Neural cell (in vitro differentiated cells): ENCODE results near the gene VGLL2. TPM values are rescaled to one million over a fixed set of nuclear protein-coding genes. Genes with fewer than 3 reads are reported as not detected.

Experiments
- H2AFZ ChIP-seq: fragments of 200-600, 300-800 bp; sonication (generic), shearing (Covaris generic); 2 replicates; pipeline ENCODE4 v1.6.0; 2014; ENCODE audit warnings: low read depth, mild to moderate bottlenecking, antibody characterized with exemption, low read length, moderate library complexity
- H3F3A ChIP-seq: fragments of 200-600 bp; shearing (Covaris generic); 2 replicates; pipeline ENCODE4 v1.6.1; 2016; ENCODE audit warnings: mild to moderate bottlenecking, moderate library complexity, mixed read lengths, antibody characterized with exemption, low read length; ENCODE audit not compliant: insufficient read depth, poor library complexity, severe bottlenecking
- H3K27ac ChIP-seq: fragments of 200-600, 300-800 bp; sonication (generic), shearing (Covaris generic); 2 replicates; pipeline ENCODE4 v1.5.1; 2014; ENCODE audit warnings: mild to moderate bottlenecking, low read length, moderate library complexity
- H3K27me3 ChIP-seq: fragments of 300-800, 200-600 bp; sonication (generic), shearing (Covaris generic); 2 replicates; pipeline ENCODE4 v1.6.0; 2014; ENCODE audit warnings: mild to moderate bottlenecking, low read depth, low read length, moderate library complexity; ENCODE audit not compliant: insufficient read depth
- H3K36me3 ChIP-seq: fragments of 300-800, 200-600 bp; sonication (generic), shearing (Covaris generic); 2 replicates; pipeline ENCODE4 v1.5.1; 2014; ENCODE audit warnings: mild to moderate bottlenecking, antibody characterized with exemption, low read length, moderate library complexity; ENCODE audit not compliant: insufficient read depth
- H3K4me2 ChIP-seq: fragments of 300-800, 200-600 bp; sonication (generic), shearing (Covaris generic); 2 replicates; pipeline ENCODE4 v1.6.0; 2014; ENCODE audit warnings: mild to moderate bottlenecking, low read length
- H3K4me3 ChIP-seq: fragments of 300-800, 200-600 bp; sonication (generic), shearing (Covaris generic); 2 replicates; pipeline ENCODE4 v1.5.1; 2014; ENCODE audit warnings: mild to moderate bottlenecking, low read length, moderate library complexity
- H3K79me2 ChIP-seq: fragments of 200-600 bp; shearing (Covaris generic); replicated peaks from 2 replicates; pipeline ENCODE4 v1.6.0; 2014; ENCODE audit warnings: mild to moderate bottlenecking, low read length, moderate library complexity; ENCODE audit not compliant: insufficient read depth
- H3K9ac ChIP-seq: fragments of 300-800, 200-600 bp; sonication (generic), shearing (Covaris generic); 2 replicates; pipeline ENCODE4 v1.6.1; 2016; ENCODE audit warnings: mild to moderate bottlenecking, low read length, mixed read lengths
- H3K9me2 ChIP-seq: fragments of 200-600 bp; shearing (Covaris generic); 2 replicates; pipeline ENCODE4 v1.6.1; 2016; ENCODE audit warnings: mild to moderate bottlenecking, low read length, mixed read lengths; ENCODE audit not compliant: insufficient read depth
- H3K9me3 ChIP-seq: fragments of 200-600, 300-800 bp; sonication (generic), shearing (Covaris generic); 2 replicates; pipeline ENCODE4 v1.6.1; 2016; ENCODE audit warnings: mild to moderate bottlenecking, mixed run types, low read length, moderate library complexity, mixed read lengths
- H4K20me1 ChIP-seq: fragments of 200-600 bp; shearing (Covaris generic); 2 replicates; pipeline ENCODE4 v1.6.1; 2016; ENCODE audit warnings: mild to moderate bottlenecking, mixed run types; ENCODE audit not compliant: insufficient read depth
- CTCF ChIP-seq: fragments of 450-650 bp; IDR thresholded peaks from 2 replicates; pipeline ENCODE4 v1.5.1; 2014; ENCODE audit warnings: antibody characterized with exemption, mild to moderate bottlenecking, moderate library complexity; ENCODE audit not compliant: poor library complexity, severe bottlenecking
- EP300 ChIP-seq: fragments of 450-650 bp; conservative IDR thresholded peaks from 2 replicates; pipeline ENCODE4 v1.6.1; 2014; ENCODE audit warnings: antibody characterized with exemption, mild to moderate bottlenecking, moderate library complexity; ENCODE audit not compliant: poor library complexity, severe bottlenecking
- EZH2 ChIP-seq: fragments of 200-600, 300-800 bp; shearing (Covaris generic), sonication (generic); IDR thresholded peaks from 2 replicates; pipeline ENCODE4 v1.6.1; 2014; ENCODE audit warnings: antibody characterized with exemption, low read length, borderline replicate concordance, mild to moderate bottlenecking; ENCODE audit not compliant: insufficient read depth, poor library complexity, severe bottlenecking
- MXI1 ChIP-seq: fragments of 450-650 bp; conservative IDR thresholded peaks from 2 replicates; pipeline ENCODE4 v1.6.1; 2014; ENCODE audit warnings: antibody characterized with exemption, mild to moderate bottlenecking; ENCODE audit not compliant: poor library complexity, severe bottlenecking
- POLR2AphosphoS5 ChIP-seq: IDR thresholded peaks from 2 replicates; pipeline ENCODE4 v1.6.1; 2012
- RAD21 ChIP-seq: fragments of 450-650 bp; conservative IDR thresholded peaks from 2 replicates; pipeline ENCODE4 v1.6.1; 2014; ENCODE audit warnings: antibody characterized with exemption, mild to moderate bottlenecking, moderate library complexity
- SMC3 ChIP-seq: fragments of 450-650 bp; conservative IDR thresholded peaks from 2 replicates; pipeline ENCODE4 v1.6.1; 2014; ENCODE audit warnings: antibody characterized with exemption, mild to moderate bottlenecking, moderate library complexity; ENCODE audit not compliant: poor library complexity
- TAF1 ChIP-seq: IDR thresholded peaks from 2 replicates; pipeline ENCODE4 v1.6.1; 2012; ENCODE audit warnings: low read depth
- polyA plus RNA-seq: library from polyadenylated mRNA; depleted of rRNA; stranded (reverse); fragments of >200 nt; gene quantifications from 2 replicates; pipeline ENCODE4 v1.2.3, GENCODE V29; 2014
- TF ChIP-seq, protein P1 (sequence below): IDR thresholded peaks from 2 replicates; pipeline ENCODE4 v1.6.1; 2012; ENCODE audit warnings: borderline replicate concordance

The VGLL2 gene
- polyA plus RNA-seq, 1 donor from 2014 or later: not detected

GRCh38 chr6:117228202-117228601, 37.2 kb upstream of the VGLL2 start:
- H3K79me2 ChIP-seq: no peaks in the 10 kb centered on the region
- no peak overlapping the region for H3K9ac ChIP-seq
- no peak overlapping the region for H3K4me2 ChIP-seq
- no peaks in the 10 kb centered on the region for H4K20me1 ChIP-seq
- H3K27ac ChIP-seq: no peak overlapping the region
- no peaks in the 10 kb centered on the region for H3K27me3 ChIP-seq
- H3K4me3 ChIP-seq: no peak overlapping the region
- no peaks in the 10 kb centered on the region for H3K36me3 ChIP-seq
- no peaks in the 10 kb centered on the region for H3K9me2 ChIP-seq
- no peaks in the 10 kb centered on the region for H3K9me3 ChIP-seq
- TF ChIP-seq TAF1: no peak
- TF ChIP-seq EZH2: no peak
- TF ChIP-seq POLR2AphosphoS5: no peak
- TF ChIP-seq MXI1: no peak
- TF ChIP-seq EP300: no peak
- no peak for TF ChIP-seq CTCF
- TF ChIP-seq RAD21: no peak
- TF ChIP-seq SMC3: no peak
- TF ChIP-seq, protein P1, sequence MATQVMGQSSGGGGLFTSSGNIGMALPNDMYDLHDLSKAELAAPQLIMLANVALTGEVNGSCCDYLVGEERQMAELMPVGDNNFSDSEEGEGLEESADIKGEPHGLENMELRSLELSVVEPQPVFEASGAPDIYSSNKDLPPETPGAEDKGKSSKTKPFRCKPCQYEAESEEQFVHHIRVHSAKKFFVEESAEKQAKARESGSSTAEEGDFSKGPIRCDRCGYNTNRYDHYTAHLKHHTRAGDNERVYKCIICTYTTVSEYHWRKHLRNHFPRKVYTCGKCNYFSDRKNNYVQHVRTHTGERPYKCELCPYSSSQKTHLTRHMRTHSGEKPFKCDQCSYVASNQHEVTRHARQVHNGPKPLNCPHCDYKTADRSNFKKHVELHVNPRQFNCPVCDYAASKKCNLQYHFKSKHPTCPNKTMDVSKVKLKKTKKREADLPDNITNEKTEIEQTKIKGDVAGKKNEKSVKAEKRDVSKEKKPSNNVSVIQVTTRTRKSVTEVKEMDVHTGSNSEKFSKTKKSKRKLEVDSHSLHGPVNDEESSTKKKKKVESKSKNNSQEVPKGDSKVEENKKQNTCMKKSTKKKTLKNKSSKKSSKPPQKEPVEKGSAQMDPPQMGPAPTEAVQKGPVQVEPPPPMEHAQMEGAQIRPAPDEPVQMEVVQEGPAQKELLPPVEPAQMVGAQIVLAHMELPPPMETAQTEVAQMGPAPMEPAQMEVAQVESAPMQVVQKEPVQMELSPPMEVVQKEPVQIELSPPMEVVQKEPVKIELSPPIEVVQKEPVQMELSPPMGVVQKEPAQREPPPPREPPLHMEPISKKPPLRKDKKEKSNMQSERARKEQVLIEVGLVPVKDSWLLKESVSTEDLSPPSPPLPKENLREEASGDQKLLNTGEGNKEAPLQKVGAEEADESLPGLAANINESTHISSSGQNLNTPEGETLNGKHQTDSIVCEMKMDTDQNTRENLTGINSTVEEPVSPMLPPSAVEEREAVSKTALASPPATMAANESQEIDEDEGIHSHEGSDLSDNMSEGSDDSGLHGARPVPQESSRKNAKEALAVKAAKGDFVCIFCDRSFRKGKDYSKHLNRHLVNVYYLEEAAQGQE: no peak
- no peak overlapping the region for H2AFZ ChIP-seq
- H3F3A ChIP-seq: no peaks in the 10 kb centered on the region

DNA sequence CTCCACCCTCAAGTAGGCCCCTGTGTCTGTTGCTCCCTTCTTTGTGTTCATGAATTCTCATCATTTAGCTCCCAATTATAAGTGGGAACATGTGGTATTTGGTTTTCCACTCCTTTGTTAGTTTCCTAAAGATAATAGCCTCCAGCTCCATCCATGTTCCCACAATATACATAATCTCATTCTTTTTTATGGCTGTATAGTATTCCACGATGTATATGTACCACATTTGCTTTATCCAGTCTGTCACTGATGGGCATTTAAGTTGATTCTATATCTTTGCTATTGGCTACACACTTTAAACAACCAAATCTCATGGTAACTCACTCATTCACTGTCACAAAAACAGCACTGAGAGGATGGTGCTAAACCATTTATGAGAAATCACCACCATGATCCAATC, 35.5 kb upstream of the VGLL2 start:
- no peak overlapping the region for H3K4me2 ChIP-seq
- H2AFZ ChIP-seq: no peak overlapping the region
- H3K27ac ChIP-seq: no peak overlapping the region
- no peaks in the 10 kb centered on the region for H3K79me2 ChIP-seq
- H3K9me2 ChIP-seq: no peaks in the 10 kb centered on the region
- H3K9me3 ChIP-seq: no peaks in the 10 kb centered on the region
- no peak for TF ChIP-seq POLR2AphosphoS5
- no peak for TF ChIP-seq TAF1
- no peak for TF ChIP-seq SMC3
- TF ChIP-seq, protein P1: no peak
- TF ChIP-seq MXI1: no peak
- TF ChIP-seq EP300: no peak
- no peak for TF ChIP-seq CTCF
- TF ChIP-seq EZH2: no peak
- TF ChIP-seq RAD21: no peak
- H4K20me1 ChIP-seq: no peaks in the 10 kb centered on the region
- H3K9ac ChIP-seq: no peak overlapping the region
- no peak overlapping the region for H3K4me3 ChIP-seq
- no peaks in the 10 kb centered on the region for H3K27me3 ChIP-seq
- H3K36me3 ChIP-seq: no peaks in the 10 kb centered on the region
- no peaks in the 10 kb centered on the region for H3F3A ChIP-seq
